ENCODE measurements around the gene DPF1.

The DPF1 gene

GRCh38 chr19:38196948-38197656 is 26.9 kb downstream of the DPF1 start:
- no peak for DNase-seq (ENCODE audit: low read depth in 1 of 2, low spot score in 1 of 2)
- no peak overlapping the region for H3K27ac ChIP-seq (replicated peaks)
- no peak overlapping the region for H3K4me3 ChIP-seq (replicated peaks; ENCODE audit: insufficient read depth, low read length)
- no peak for TF ChIP-seq POLR2AphosphoS5 (IDR thresholded peaks at IDR 0.05; ENCODE audit: low read depth)
- no peak for TF ChIP-seq GABPA (IDR thresholded peaks at IDR 0.05; ENCODE audit: low read depth)
- no peak for TF ChIP-seq REST (IDR thresholded peaks at IDR 0.05; ENCODE audit: insufficient replicate concordance, low read depth)
- no peak for TF ChIP-seq SPI1 (IDR thresholded peaks at IDR 0.05; ENCODE audit: borderline replicate concordance, low read depth)
- no peak for TF ChIP-seq CTCF (IDR thresholded peaks at IDR 0.05; ENCODE audit: insufficient read depth, low read length)
- H3K27me3 ChIP-seq (ENCODE audit: insufficient read depth, poor library complexity, severe bottlenecking), result no peaks in the 10 kb centered on the region

GRCh38 chr19:38196245-38196837 is 27.7 kb downstream of the DPF1 start:
- Histone ChIP-seq H3K4me3 (replicated peaks; ENCODE audit: insufficient read depth, low read length) (no peak overlapping the region), H3K27ac (replicated peaks) (no peak overlapping the region), H3K27me3 (ENCODE audit: insufficient read depth, poor library complexity, severe bottlenecking) (no peaks in the 10 kb centered on the region)
- no peak for DNase-seq (ENCODE audit: low read depth in 1 of 2, low spot score in 1 of 2)
- TF ChIP-seq GABPA (IDR thresholded peaks at IDR 0.05; ENCODE audit: low read depth) (no peak), POLR2AphosphoS5 (IDR thresholded peaks at IDR 0.05; ENCODE audit: low read depth) (no peak), SPI1 (IDR thresholded peaks at IDR 0.05; ENCODE audit: borderline replicate concordance, low read depth) (no peak), REST (IDR thresholded peaks at IDR 0.05; ENCODE audit: insufficient replicate concordance, low read depth) (no peak), CTCF (IDR thresholded peaks at IDR 0.05; ENCODE audit: insufficient read depth, low read length) (no peak)

GRCh38 chr19:38195237-38195636 is 28.8 kb downstream of the DPF1 start:
- no peak overlapping the region for H3K4me3 ChIP-seq (replicated peaks; ENCODE audit: insufficient read depth, low read length)
- DNase-seq (ENCODE audit: low read depth in 1 of 2, low spot score in 1 of 2), result no peak
- no peaks in the 10 kb centered on the region for H3K27me3 ChIP-seq (ENCODE audit: insufficient read depth, poor library complexity, severe bottlenecking)
- no peak for TF ChIP-seq REST (IDR thresholded peaks at IDR 0.05; ENCODE audit: insufficient replicate concordance, low read depth)
- no peak for TF ChIP-seq POLR2AphosphoS5 (IDR thresholded peaks at IDR 0.05; ENCODE audit: low read depth)
- TF ChIP-seq GABPA (IDR thresholded peaks at IDR 0.05; ENCODE audit: low read depth), result no peak
- no peak for TF ChIP-seq CTCF (IDR thresholded peaks at IDR 0.05; ENCODE audit: insufficient read depth, low read length)
- no peak for TF ChIP-seq SPI1 (IDR thresholded peaks at IDR 0.05; ENCODE audit: borderline replicate concordance, low read depth)
- no peak overlapping the region for H3K27ac ChIP-seq (replicated peaks)

Data from HL-60 (cell line).